Ectodermal cell (in vitro differentiated cells): ENCODE measurements around the gene THAP5.

Experiments
- H3K27ac ChIP-seq: 2 replicates; pipeline ENCODE4 v1.7.0; 2013; ENCODE audit warnings: mild to moderate bottlenecking, low read depth, low read length; ENCODE audit not compliant: insufficient read depth, poor library complexity, severe bottlenecking
- H3K27me3 ChIP-seq: 2 replicates; pipeline ENCODE4 v1.7.0; 2013; ENCODE audit warnings: mild to moderate bottlenecking, low read length; ENCODE audit not compliant: insufficient read depth, control insufficient read depth, poor library complexity, severe bottlenecking
- H3K36me3 ChIP-seq: one replicate; pipeline ENCODE4 v1.7.0; 2013; ENCODE audit warnings: low read length; ENCODE audit not compliant: control insufficient read depth, insufficient read depth
- H3K4me1 ChIP-seq: one replicate; pipeline ENCODE4 v1.7.0; 2013; ENCODE audit warnings: low read length; ENCODE audit not compliant: control insufficient read depth, insufficient read depth
- H3K4me3 ChIP-seq: 2 replicates; pipeline ENCODE4 v1.7.0; 2013; ENCODE audit warnings: low read depth, low read length, control low read depth; ENCODE audit not compliant: insufficient read depth
- H3K9me3 ChIP-seq: 2 replicates; pipeline ENCODE4 v1.7.0; 2013; ENCODE audit warnings: mild to moderate bottlenecking, low read length, moderate library complexity; ENCODE audit not compliant: control insufficient read depth
- WGBS, 2 experiments: methylation state at CpG; one replicate each; pipeline ENCODE4 v1.1.7; 2013; ENCODE audit warnings: missing lambda C conversion rate in 2 of 2; 5-methylcytosine and 5-hydroxymethylcytosine counted together

THAP5 gene

GRCh38 chr7:108585843-108586242, 16.3 kb upstream of the THAP5 start:
- 92 to 94% methylated on average over 2 of the region's 2 CpGs for WGBS, 2 experiments
- no peaks in the 10 kb centered on the region for H3K4me1 ChIP-seq
- no peak overlapping the region for H3K4me3 ChIP-seq
- H3K27me3 ChIP-seq: no peaks in the 10 kb centered on the region
- no peak overlapping the region for H3K27ac ChIP-seq
- no peaks in the 10 kb centered on the region for H3K36me3 ChIP-seq
- no peaks in the 10 kb centered on the region for H3K9me3 ChIP-seq

GRCh38 chr7:108584211-108584610, 14.7 kb upstream of the THAP5 start:
- WGBS, 2 experiments: 93 to 100% methylated on average over 1 of the region's 1 CpG
- H3K27ac ChIP-seq: no peak overlapping the region
- peaks cover 10% of the 10 kb centered on the region for H3K36me3 ChIP-seq
- H3K9me3 ChIP-seq: no peaks in the 10 kb centered on the region
- no peak overlapping the region for H3K4me3 ChIP-seq
- H3K4me1 ChIP-seq: no peaks in the 10 kb centered on the region
- no peaks in the 10 kb centered on the region for H3K27me3 ChIP-seq

GRCh38 chr7:108581655-108582491, 12.4 kb upstream of the THAP5 start:
- Histone ChIP-seq H3K27ac (no peak overlapping the region), H3K27me3 (no peaks in the 10 kb centered on the region), H3K36me3 (peaks cover 12% of the 10 kb centered on the region), H3K4me3 (no peak overlapping the region), H3K4me1 (no peaks in the 10 kb centered on the region), H3K9me3 (no peaks in the 10 kb centered on the region)
- 68 to 93% methylated on average over 3 to 4 of the region's 4 CpGs for WGBS, 2 experiments

GRCh38 chr7:108580298-108580697, 10.8 kb upstream of the THAP5 start:
- Histone ChIP-seq H3K27ac (no peak overlapping the region), H3K4me1 (no peaks in the 10 kb centered on the region), H3K4me3 (no peak overlapping the region), H3K27me3 (no peaks in the 10 kb centered on the region), H3K36me3 (peaks cover 12% of the 10 kb centered on the region), H3K9me3 (no peaks in the 10 kb centered on the region)
- WGBS, 2 experiments: 75 to 80% methylated on average over 6 of the region's 6 CpGs

GRCh38 chr7:108578937-108579336, 9.4 kb upstream of the THAP5 start:
- 94 to 96% methylated on average over 7 of the region's 7 CpGs for WGBS, 2 experiments
- no peaks in the 10 kb centered on the region for H3K9me3 ChIP-seq
- H3K27ac ChIP-seq: no peak overlapping the region
- peaks cover 12% of the 10 kb centered on the region for H3K36me3 ChIP-seq
- H3K4me3 ChIP-seq: no peak overlapping the region
- no peaks in the 10 kb centered on the region for H3K27me3 ChIP-seq
- H3K4me1 ChIP-seq: no peaks in the 10 kb centered on the region

- peaks cover 12% of the 10 kb centered on the region for H3K36me3 ChIP-seq
- no peaks in the 10 kb centered on the region for H3K4me1 ChIP-seq
- H3K4me3 ChIP-seq: no peak overlapping the region
- H3K27me3 ChIP-seq: no peaks in the 10 kb centered on the region
- WGBS, 2 experiments: 93 to 95% methylated on average over 1 of the region's 1 CpG
- no peaks in the 10 kb centered on the region for H3K9me3 ChIP-seq
- no peak overlapping the region for H3K27ac ChIP-seq
Observed at GRCh38 chr7:108576116-108576515, 6.6 kb upstream of the THAP5 start.

GRCh38 chr7:108575156-108575555, 5.7 kb upstream of the THAP5 start:
- Histone ChIP-seq H3K4me3 (no peak overlapping the region), H3K9me3 (no peaks in the 10 kb centered on the region), H3K36me3 (peaks cover 11% of the 10 kb centered on the region), H3K27ac (no peak overlapping the region), H3K27me3 (no peaks in the 10 kb centered on the region), H3K4me1 (no peaks in the 10 kb centered on the region)
- 94 to 96% methylated on average over 2 of the region's 2 CpGs for WGBS, 2 experiments

- H3K9me3 ChIP-seq: no peaks in the 10 kb centered on the region
- H3K27me3 ChIP-seq: no peaks in the 10 kb centered on the region
- H3K4me1 ChIP-seq: peaks cover 4% of the 10 kb centered on the region
- H3K4me3 ChIP-seq: no peak overlapping the region
- 100% methylated on average over 1 of the region's 2 CpGs; no CpG with 5 or more reads in 1 of the 2 experiments for WGBS, 2 experiments
- H3K27ac ChIP-seq: no peak overlapping the region
- H3K36me3 ChIP-seq: no peaks in the 10 kb centered on the region
Observed at GRCh38 chr7:108572480-108572879, 3.0 kb upstream of the THAP5 start.

GRCh38 chr7:108570146-108570755, 745 bp upstream of the THAP5 start:
- no peaks in the 10 kb centered on the region for H3K27me3 ChIP-seq
- WGBS, 2 experiments: 0 to 1% methylated on average over 36 of the region's 36 CpGs
- peak overlapping the region; percentile 88 for H3K4me3 ChIP-seq
- H3K4me1 ChIP-seq: peaks cover 4% of the 10 kb centered on the region
- H3K27ac ChIP-seq: peak overlapping the region; percentile 91
- H3K36me3 ChIP-seq: peaks cover 5% of the 10 kb centered on the region
- no peaks in the 10 kb centered on the region for H3K9me3 ChIP-seq

- peaks cover 4% of the 10 kb centered on the region for H3K4me1 ChIP-seq
- H3K36me3 ChIP-seq: peaks cover 7% of the 10 kb centered on the region
- H3K9me3 ChIP-seq: no peaks in the 10 kb centered on the region
- H3K27me3 ChIP-seq: no peaks in the 10 kb centered on the region
- H3K4me3 ChIP-seq: peak overlapping the region; percentile 88
- WGBS, 2 experiments: 11 to 13% methylated on average over 24 of the region's 24 CpGs
- peak overlapping the region; percentile 89 for H3K27ac ChIP-seq
Observed at GRCh38 chr7:108568801-108569380, 615 bp downstream of the THAP5 start.
